Activated B cell treated with CpG ODN at 0.5 μM for 24 hours (primary cell): ENCODE measurements around the gene TRDMT1. TPM values are rescaled to one million over a fixed set of nuclear protein-coding genes. Genes with fewer than 3 reads are reported as not detected.

Source experiments
- ATAC-seq: fragments of 200-7000 bp; cut with Tn5 transposase; one replicate; pipeline ENCODE4 v1.10.0; 2021; ENCODE audit warnings: low read depth, mild to moderate bottlenecking, moderate library complexity
- CTCF ChIA-PET: fragments of 350-600 bp; sonication (Branson Sonifier 250); formaldehyde crosslinking; loops from one replicate; lab custom pipeline; 2021; ENCODE audit warnings: antibody characterized with exemption; lab: Charles Lee
- POLR2A ChIA-PET: fragments of 350-600 bp; sonication (Branson Sonifier 250); formaldehyde crosslinking; loops from one replicate; lab custom pipeline; 2021; ENCODE audit warnings: antibody characterized with exemption; lab: Charles Lee
- DNase-seq: peaks from one replicate; pipeline ENCODE4 v3.0.0; 2022
- H3K27ac Mint-ChIP-seq: one replicate; pipeline ENCODE4 v1.8.0; 2020; ENCODE audit warnings: mixed read lengths
- H3K27me3 Mint-ChIP-seq: one replicate; pipeline ENCODE4 v1.8.0; 2021; ENCODE audit warnings: mixed read lengths
- H3K36me3 Mint-ChIP-seq: one replicate; pipeline ENCODE4 v1.8.0; 2021; ENCODE audit warnings: low read depth, mixed read lengths
- H3K4me1 Mint-ChIP-seq: one replicate; pipeline ENCODE4 v1.8.0; 2021; ENCODE audit warnings: mixed read lengths
- H3K4me3 Mint-ChIP-seq: one replicate; pipeline ENCODE4 v1.8.0; 2020; ENCODE audit warnings: mild to moderate bottlenecking, mixed read lengths
- H3K9me3 Mint-ChIP-seq: one replicate; pipeline ENCODE4 v1.8.0; 2020; ENCODE audit warnings: mixed read lengths
- CTCF ChIP-seq: fragments of 200-600 bp; IDR thresholded peaks from one replicate; pipeline ENCODE4 v1.8.0; 2022; ENCODE audit warnings: antibody characterized with exemption, mild to moderate bottlenecking
- intact Hi-C: fragments of 100-400 bp; cut with micrococcal nuclease; formaldehyde crosslinking; loops from one replicate; pipeline ENCODE4 v1.15.1; 2024
- total RNA-seq: library from RNA; stranded (reverse); gene quantifications from 2 replicates; pipeline ENCODE4 v1.2.3, GENCODE V29; 2022

The TRDMT1 gene
- total RNA-seq, 1 donor from 2014 or later: 19.9 TPM

- CTCF ChIA-PET: interaction anchor here (1.2 kb wide), 1 partner anchor 59 kb away, joined by 3 read pairs; no protein-coding TSS in a partner anchor
- no peak for TF ChIP-seq CTCF
- no peak overlapping the region for H3K4me3 Mint-ChIP-seq
- intact Hi-C loops: no loop called here
- peaks cover 7% of the 10 kb centered on the region for H3K4me1 Mint-ChIP-seq
- no peaks in the 10 kb centered on the region for H3K27me3 Mint-ChIP-seq
- H3K36me3 Mint-ChIP-seq: peaks cover 17% of the 10 kb centered on the region
- POLR2A ChIA-PET: no interaction called here
- no peak for DNase-seq
- no peaks in the 10 kb centered on the region for H3K9me3 Mint-ChIP-seq
- ATAC-seq: no peak
- H3K27ac Mint-ChIP-seq: no peak overlapping the region
Measured at GRCh38 chr10:17171141-17171641, 30.3 kb downstream of the TRDMT1 start.

GRCh38 chr10:17169803-17170202 is 31.7 kb downstream of the TRDMT1 start:
- H3K9me3 Mint-ChIP-seq: no peaks in the 10 kb centered on the region
- TF ChIP-seq CTCF: no peak
- ChIA-PET POLR2A (no interaction called here), CTCF (no interaction called here)
- intact Hi-C loops: no loop called here
- no peak overlapping the region for H3K4me3 Mint-ChIP-seq
- no peak overlapping the region for H3K27ac Mint-ChIP-seq
- ATAC-seq (no peak), DNase-seq (no peak)
- H3K4me1 Mint-ChIP-seq: no peaks in the 10 kb centered on the region
- no peaks in the 10 kb centered on the region for H3K27me3 Mint-ChIP-seq
- peaks cover 17% of the 10 kb centered on the region for H3K36me3 Mint-ChIP-seq

- Mint-ChIP-seq H3K4me1 (no peaks in the 10 kb centered on the region), H3K36me3 (peaks cover 11% of the 10 kb centered on the region), H3K27ac (no peak overlapping the region), H3K4me3 (no peak overlapping the region), H3K9me3 (no peaks in the 10 kb centered on the region), H3K27me3 (no peaks in the 10 kb centered on the region)
- CTCF ChIA-PET: no interaction called here
- POLR2A ChIA-PET: no interaction called here
- intact Hi-C loops: no loop called here
- DNase-seq: no peak
- no peak for TF ChIP-seq CTCF
- ATAC-seq: no peak
Measured at GRCh38 chr10:17166699-17167098, 34.8 kb downstream of the TRDMT1 start.

GRCh38 chr10:17162828-17163227 is 38.6 kb downstream of the TRDMT1 start:
- no peaks in the 10 kb centered on the region for H3K4me1 Mint-ChIP-seq
- H3K9me3 Mint-ChIP-seq: no peaks in the 10 kb centered on the region
- H3K36me3 Mint-ChIP-seq: peaks cover 6% of the 10 kb centered on the region
- H3K4me3 Mint-ChIP-seq: no peak overlapping the region
- TF ChIP-seq CTCF: no peak
- POLR2A ChIA-PET: interaction anchor here (0.5 kb wide), 1 partner anchor 69 kb away, joined by 3 read pairs; no protein-coding TSS in a partner anchor
- no peak overlapping the region for H3K27ac Mint-ChIP-seq
- no peak for DNase-seq
- CTCF ChIA-PET: no interaction called here
- H3K27me3 Mint-ChIP-seq: no peaks in the 10 kb centered on the region
- intact Hi-C loops: no loop called here
- ATAC-seq: no peak

- no peak for TF ChIP-seq CTCF
- intact Hi-C loops: no loop called here
Measured at GRCh38 chr10:17161775-17162174, 39.7 kb downstream of the TRDMT1 start.

More at GRCh38 chr10:17161775-17162174, 39.7 kb downstream of the TRDMT1 start:
- DNase-seq (no peak), ATAC-seq (no peak)
- CTCF ChIA-PET: no interaction called here
- Mint-ChIP-seq H3K4me1 (no peaks in the 10 kb centered on the region), H3K27ac (no peak overlapping the region), H3K36me3 (peaks cover 4% of the 10 kb centered on the region), H3K9me3 (no peaks in the 10 kb centered on the region), H3K4me3 (no peak overlapping the region), H3K27me3 (no peaks in the 10 kb centered on the region)
- POLR2A ChIA-PET: no interaction called here
